Measurements from ENCODE around the gene NT5C1A.

NT5C1A gene

DNA sequence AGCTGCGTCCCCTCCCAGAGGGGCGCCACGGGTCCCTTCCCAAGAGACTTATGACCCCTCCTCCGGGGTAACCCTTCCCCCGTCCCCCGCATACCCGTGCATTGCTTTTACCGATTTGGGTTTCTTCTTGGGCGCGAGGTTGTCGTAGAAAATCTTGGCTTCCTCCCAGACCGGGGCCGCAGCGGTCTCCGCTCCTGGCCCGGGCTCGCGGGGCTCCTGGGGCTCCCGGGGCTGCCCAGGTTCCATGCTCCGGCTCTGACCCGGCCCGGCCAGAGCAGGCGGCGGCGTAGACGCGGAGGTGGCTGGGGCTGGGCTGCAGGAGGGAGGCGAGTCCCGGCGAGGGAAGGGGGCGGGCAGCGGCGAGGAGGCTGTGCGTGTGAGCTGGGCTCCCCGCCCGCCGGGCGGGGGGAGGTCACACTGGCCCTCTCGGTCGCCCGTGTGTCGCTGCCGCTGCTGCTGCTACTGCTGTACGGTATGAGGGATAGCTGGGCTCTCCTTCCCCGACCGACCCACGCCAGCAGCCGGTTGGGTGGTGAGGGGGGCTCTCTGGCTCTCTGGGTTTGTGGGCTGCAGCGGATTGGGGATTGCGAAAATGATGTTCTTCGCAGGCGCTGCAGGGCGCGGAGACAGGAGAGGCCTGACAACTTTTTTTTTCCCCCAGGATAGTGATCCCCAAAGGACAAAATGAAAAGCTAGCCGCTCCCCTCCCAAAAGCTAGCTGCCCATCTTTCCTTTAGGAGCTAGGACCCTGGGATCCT lies at the start of gene NT5C1A:
TSS of gene NT5C1A (minus strand) at position 315 of the 758 bp plus-strand sequence. CDS start at position 246, 69 bp downstream.
- DNase-seq, result no peak

GRCh38 chr1:39721664-39722063 lies 49.8 kb upstream of the NT5C1A start:
- no peak for DNase-seq

GRCh38 chr1:39720094-39720999 lies 48.4 kb upstream of the NT5C1A start:
- peak; percentile 100 for DNase-seq

DNA sequence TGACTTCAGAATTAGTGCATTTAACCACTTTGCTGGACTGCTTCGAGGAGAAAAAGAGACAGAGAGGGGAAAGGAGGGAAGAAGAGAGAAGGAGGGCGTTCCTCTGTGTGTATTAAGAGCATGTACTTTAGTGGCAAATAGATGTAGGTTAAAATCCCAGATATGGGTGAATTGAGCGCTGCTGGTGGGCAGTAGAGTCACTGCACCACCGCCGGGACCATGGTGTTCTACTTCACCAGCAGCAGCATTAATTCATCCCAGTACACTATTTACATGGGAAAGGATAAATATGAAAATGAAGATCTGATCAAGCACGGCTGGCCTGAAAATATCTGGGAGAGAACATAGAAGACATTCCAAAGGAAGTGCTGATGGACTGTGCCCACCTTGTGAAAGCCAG lies 45.9 kb upstream of the NT5C1A start:
- DNase-seq, result no peak

GRCh38 chr1:39713557-39713956 lies 41.6 kb upstream of the NT5C1A start:
- DNase-seq, result no peak

DNA sequence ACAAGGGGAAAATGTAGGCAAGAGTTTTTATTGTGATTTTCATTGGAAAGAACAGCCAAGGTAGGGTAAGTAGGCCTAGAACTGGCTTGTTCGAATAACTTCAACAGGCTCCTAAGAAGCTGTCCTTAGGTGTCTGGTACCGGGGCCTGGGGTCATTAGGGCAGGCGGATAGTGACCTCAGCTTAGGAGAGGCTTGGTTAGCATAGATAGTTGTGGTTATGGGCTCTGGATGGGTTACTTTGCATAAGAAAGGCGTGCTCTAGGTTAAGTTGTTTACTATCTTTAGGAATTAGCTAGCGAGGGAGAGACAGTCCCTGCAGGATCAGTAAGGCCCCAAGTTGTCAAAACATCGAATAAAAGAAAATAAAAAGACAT lies 40.0 kb upstream of the NT5C1A start:
- no peak for DNase-seq

DNA sequence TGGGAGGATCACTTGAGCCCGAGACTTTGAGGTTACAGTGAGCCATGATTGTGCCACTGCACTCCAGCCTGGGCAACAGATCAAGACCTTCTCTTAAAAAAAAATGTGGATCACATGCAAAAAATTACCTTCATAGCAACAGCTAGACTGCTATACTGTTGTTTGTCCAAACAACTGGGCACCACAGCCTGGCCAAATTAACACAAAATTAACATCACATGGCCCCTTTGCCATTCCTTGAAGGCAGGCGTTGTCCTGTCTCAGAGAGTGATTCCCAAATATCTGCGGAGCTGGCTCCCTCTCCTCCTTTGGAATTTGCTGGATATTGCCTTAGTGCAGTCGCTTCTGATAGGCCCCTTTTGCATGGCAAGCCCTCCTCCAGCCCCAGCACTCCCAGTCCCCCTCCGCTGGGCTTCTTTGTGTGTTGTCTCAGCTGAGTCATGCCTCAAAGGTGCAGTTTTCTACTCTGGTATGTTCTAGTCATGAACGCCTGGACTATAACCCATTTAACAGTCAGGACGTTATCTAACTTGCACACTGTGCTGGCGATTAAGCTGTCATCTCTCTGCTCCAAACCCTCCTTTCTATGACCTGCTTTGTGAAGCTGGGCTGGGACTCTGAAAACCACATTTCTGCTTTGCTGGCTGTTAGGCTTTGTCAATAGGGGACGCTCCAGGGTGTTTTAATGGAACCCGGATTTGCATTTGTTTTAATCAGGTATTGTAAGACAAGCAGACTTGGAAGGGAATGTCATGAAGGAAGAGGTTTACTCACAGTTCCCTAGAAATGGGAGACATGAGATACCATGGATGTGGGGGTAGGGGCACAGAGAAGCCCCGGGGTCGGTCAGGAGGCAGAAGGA lies 39.4 kb upstream of the NT5C1A start:
- DNase-seq, result no peak

DNA sequence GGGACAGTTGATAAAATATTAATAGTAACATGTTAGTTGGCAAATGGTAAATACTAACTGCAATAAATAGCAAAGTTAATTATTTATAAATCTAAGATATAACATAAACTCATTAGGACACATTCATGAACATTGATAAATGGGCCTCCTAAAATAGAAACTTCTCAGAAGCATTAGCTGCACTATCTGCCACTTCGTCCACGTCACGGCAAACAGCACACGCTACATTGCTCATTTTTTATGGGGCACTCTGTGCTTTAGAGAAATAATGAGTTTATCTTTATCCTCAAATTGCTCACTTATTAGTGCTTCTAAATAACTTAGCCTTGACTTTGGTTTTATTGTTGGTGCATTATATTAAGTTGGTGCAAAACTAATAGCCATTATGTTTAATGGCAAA lies 35.6 kb upstream of the NT5C1A start:
- no peak for DNase-seq

DNA sequence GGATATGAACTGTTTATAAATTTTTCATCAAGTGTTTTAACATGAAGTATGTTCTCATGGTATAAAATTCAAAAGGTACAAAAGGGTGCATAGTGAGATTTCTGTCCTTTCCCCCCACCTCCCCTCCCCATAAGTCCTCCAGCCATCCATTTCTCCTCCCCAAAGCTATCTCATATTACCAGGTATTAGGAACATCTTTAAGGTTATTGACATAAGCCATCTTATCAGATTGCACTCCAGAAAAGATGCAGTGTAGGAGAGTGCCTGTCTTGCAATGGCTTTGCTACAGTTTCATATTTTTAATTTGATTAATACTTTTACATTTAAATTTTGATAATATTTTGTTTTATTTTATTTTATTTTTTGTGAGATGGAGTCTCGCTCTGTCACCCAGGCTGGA lies 32.9 kb upstream of the NT5C1A start:
- no peak for DNase-seq

- peak; percentile 100 for DNase-seq
Observed at GRCh38 chr1:39701049-39701439, 29.1 kb upstream of the NT5C1A start.

GRCh38 chr1:39700348-39700747 lies 28.4 kb upstream of the NT5C1A start:
- no peak for DNase-seq

GRCh38 chr1:39699419-39699818 lies 27.5 kb upstream of the NT5C1A start:
- DNase-seq, result no peak

DNA sequence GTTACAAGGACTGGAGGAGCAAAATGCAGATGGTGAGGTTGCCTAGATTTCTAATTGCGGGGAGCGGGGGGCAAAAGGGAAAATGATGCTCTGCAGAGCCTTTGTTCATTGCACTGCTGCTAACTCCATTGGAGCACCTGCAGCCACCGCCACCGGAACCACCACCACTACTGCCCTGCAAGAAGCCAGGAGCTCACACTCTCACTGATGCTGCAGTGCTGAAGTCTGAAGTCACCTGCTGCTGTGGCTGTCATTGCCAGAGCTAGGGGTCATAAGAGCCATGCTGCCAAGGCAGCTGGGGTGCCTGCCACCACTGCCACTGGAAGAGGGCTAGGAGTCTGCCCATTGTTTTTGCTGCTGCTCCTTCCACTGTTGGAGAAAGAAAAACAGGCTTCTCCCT lies 26.7 kb upstream of the NT5C1A start:
- DNase-seq, result no peak

DNA sequence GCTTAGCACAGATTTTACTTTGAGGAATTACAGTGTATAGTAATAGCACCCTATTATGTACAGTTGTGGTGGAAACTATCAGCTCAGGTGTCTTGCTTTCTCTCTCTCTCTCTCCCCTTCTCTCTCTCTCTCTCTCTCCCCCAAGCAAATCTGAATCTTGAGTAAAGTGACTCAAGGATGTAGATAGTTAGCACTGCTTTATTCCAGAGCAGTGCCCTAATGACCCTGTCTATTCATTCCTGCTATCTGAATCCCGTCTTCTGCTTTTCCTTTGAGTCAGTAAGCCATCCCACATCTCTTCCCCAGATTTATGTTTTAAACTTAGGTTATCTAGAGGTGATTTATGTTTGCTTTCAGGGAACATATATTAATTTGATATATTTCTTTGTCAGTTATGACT lies 24.5 kb upstream of the NT5C1A start:
- no peak for DNase-seq

- no peak for DNase-seq
Observed at GRCh38 chr1:39695016-39695415, 23.1 kb upstream of the NT5C1A start.

- DNase-seq, result peak; percentile 75
Observed at GRCh38 chr1:39694026-39694425, 22.1 kb upstream of the NT5C1A start.

DNA sequence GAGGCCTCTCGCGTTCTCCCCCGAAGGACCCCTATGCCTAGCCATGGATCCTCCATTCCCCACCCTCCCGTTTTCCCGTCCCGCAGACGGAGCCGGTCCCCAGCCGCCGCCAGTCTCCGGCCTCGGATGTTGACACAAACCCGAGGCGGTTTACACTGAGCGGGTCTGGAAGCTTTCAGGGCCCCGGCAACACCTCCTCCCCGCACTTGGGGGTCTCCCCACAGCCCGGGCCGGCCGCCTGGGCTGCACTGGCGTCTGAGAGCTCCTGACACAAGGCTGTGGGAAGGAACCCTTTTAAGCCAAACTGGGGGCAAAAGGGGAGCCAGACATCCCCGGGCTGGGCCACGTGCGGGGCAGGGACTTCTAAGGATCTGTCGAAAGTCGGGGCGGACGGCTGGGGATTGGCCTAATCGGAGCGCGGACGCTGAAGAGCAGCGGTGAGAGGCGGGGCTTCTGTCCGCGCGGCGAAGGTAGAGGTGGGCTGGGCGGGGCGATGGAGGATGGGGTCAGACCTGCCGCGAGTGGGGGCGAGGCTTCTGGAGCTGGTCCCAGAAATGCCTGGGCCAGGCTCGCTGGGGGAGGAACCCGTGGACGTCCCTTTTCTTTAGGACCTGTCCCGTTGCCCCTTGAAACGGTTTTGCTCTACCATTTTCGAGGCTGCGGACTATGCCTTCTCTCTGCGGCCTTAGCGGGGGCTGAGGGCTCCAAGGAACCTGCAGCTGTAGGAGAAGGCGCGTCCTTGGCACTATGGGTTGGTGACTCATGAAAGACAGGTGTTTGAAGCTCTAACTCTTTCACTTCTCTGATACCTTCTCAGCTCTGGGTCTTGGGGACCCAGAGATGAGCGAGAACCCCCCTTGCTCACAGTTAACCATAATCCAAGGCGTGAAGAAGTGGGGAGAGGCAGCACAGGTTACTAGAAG lies 20.5 kb upstream of the NT5C1A start:
- peak; percentile 100 for DNase-seq

DNA sequence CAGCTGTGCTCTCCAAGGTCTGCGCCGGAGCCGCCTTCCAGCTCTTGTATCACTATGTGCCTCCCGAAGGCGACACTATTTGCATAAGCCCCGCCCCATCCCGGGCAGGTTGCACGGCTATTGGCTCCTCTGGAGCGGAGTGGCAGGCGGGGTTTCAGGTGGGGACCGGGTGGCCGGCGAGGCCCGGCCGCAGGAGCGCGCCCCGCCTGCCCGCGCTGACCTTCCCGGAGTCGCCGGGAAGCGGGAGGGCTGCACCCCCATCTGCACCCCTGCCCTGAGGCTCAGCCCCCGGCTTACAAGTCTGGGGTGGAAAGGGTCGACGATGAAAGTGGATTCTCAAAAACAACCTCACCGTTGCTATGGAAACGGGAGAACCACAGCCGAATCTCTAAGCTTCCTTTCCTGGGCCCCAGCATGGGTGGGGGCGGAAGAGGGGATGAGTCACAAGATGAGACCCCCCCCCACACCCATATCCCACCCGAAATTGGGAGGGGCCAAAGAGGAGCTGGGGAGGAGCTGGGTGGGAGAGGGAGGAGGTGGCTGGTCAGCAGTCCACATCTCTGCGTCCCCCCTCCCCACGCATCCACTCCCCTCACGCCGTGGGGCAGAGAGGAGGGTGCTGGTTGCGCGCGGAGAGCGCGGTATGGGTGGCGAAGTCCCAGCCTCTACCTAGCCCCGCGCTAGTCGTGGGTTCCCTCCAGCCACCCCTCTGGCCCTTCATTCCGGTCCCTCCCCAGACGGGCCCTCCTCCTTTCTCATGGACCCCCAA lies 19.7 kb upstream of the NT5C1A start, which contains the start of gene HPCAL4:
TSS of gene HPCAL4 (minus strand) at position 51 of the 769 bp plus-strand sequence. CDS start 6,830 bp downstream, outside the sequence.
- peak; percentile 100 for DNase-seq

- DNase-seq, result peak; percentile 98
Observed at GRCh38 chr1:39690794-39691382, 19.0 kb upstream of the NT5C1A start.

GRCh38 chr1:39690225-39690624 lies 18.3 kb upstream of the NT5C1A start:
- no peak for DNase-seq

GRCh38 chr1:39689635-39690034 lies 17.7 kb upstream of the NT5C1A start:
- DNase-seq, result peak; percentile 98
